Osteoblast (primary cell): ENCODE data around the gene SLC6A18. TPM values are rescaled to one million over a fixed set of nuclear protein-coding genes. Genes with fewer than 3 reads are reported as not detected.

Experiments used
- DNase-seq: peaks from one replicate; pipeline ENCODE4 v3.0.0; 2011; ENCODE audit warnings: low spot score, mixed read lengths; ENCODE audit not compliant: insufficient read length; ENCODE audit errors: missing footprints
- H2AFZ ChIP-seq: 2 replicates; pipeline ENCODE4 v1.6.0; 2011; ENCODE audit warnings: mild to moderate bottlenecking, low read length
- H3K27ac ChIP-seq: 2 replicates; pipeline ENCODE4 v1.5.1; 2011; ENCODE audit warnings: mild to moderate bottlenecking, low read depth, low read length, moderate library complexity
- H3K27me3 ChIP-seq: 2 replicates; pipeline ENCODE4 v1.6.0; 2012; ENCODE audit warnings: mild to moderate bottlenecking, control low read depth, inconsistent platforms, low read length, moderate library complexity; ENCODE audit not compliant: insufficient read depth
- H3K36me3 ChIP-seq: 2 replicates; pipeline ENCODE4 v1.5.1; 2011; ENCODE audit warnings: mild to moderate bottlenecking, low read length, control low read depth, moderate library complexity; ENCODE audit not compliant: insufficient read depth
- H3K4me1 ChIP-seq: 2 replicates; pipeline ENCODE4 v1.5.1; 2011; ENCODE audit warnings: mild to moderate bottlenecking, low read length, control low read depth, moderate library complexity; ENCODE audit not compliant: insufficient read depth
- H3K4me2 ChIP-seq: 2 replicates; pipeline ENCODE4 v1.6.0; 2011; ENCODE audit warnings: mild to moderate bottlenecking, low read length; ENCODE audit not compliant: insufficient read depth
- H3K4me3 ChIP-seq: fragments of 200-600 bp; sonication (generic); 3 replicates; pipeline ENCODE4 v1.5.1; 2012; ENCODE audit warnings: mild to moderate bottlenecking, low read length, inconsistent platforms; ENCODE audit not compliant: insufficient read depth
- H3K79me2 ChIP-seq: 2 replicates; pipeline ENCODE4 v1.6.0; 2012; ENCODE audit warnings: mild to moderate bottlenecking, low read length, control low read depth, inconsistent platforms; ENCODE audit not compliant: insufficient read depth
- H3K9me3 ChIP-seq: 2 replicates; pipeline ENCODE4 v1.5.1; 2011; ENCODE audit warnings: low read depth, low read length, control low read depth
- H4K20me1 ChIP-seq: 2 replicates; pipeline ENCODE4 v1.6.0; 2012; ENCODE audit warnings: mild to moderate bottlenecking, low read length, control low read depth; ENCODE audit not compliant: insufficient read depth
- total RNA-seq: library from RNA; depleted of rRNA; stranded (reverse); fragments of >200 nt; gene quantifications from 2 replicates; pipeline ENCODE4 v1.2.3, GENCODE V29; 2012
- TF ChIP-seq, protein P1 (sequence below): IDR thresholded peaks from 2 replicates; pipeline ENCODE4 v1.5.1; 2011; ENCODE audit warnings: mild to moderate bottlenecking, low read depth, low read length, moderate library complexity; ENCODE audit errors: extremely low read depth

SLC6A18 gene
- total RNA-seq, 1 donor, result not detected

GRCh38 chr5:1294206-1294834 lies 69.1 kb downstream of the SLC6A18 start:
- no peak overlapping the region for H3K4me2 ChIP-seq
- TF ChIP-seq, protein P1, sequence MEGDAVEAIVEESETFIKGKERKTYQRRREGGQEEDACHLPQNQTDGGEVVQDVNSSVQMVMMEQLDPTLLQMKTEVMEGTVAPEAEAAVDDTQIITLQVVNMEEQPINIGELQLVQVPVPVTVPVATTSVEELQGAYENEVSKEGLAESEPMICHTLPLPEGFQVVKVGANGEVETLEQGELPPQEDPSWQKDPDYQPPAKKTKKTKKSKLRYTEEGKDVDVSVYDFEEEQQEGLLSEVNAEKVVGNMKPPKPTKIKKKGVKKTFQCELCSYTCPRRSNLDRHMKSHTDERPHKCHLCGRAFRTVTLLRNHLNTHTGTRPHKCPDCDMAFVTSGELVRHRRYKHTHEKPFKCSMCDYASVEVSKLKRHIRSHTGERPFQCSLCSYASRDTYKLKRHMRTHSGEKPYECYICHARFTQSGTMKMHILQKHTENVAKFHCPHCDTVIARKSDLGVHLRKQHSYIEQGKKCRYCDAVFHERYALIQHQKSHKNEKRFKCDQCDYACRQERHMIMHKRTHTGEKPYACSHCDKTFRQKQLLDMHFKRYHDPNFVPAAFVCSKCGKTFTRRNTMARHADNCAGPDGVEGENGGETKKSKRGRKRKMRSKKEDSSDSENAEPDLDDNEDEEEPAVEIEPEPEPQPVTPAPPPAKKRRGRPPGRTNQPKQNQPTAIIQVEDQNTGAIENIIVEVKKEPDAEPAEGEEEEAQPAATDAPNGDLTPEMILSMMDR, result no peak
- no peaks in the 10 kb centered on the region for H3K36me3 ChIP-seq
- peaks cover 18% of the 10 kb centered on the region for H3K27me3 ChIP-seq
- DNase-seq, result peak; percentile 61
- H4K20me1 ChIP-seq, result no peaks in the 10 kb centered on the region
- no peak overlapping the region for H3K27ac ChIP-seq
- no peak overlapping the region for H2AFZ ChIP-seq
- H3K79me2 ChIP-seq, result no peaks in the 10 kb centered on the region
- no peaks in the 10 kb centered on the region for H3K9me3 ChIP-seq
- H3K4me3 ChIP-seq, result no peak overlapping the region
- H3K4me1 ChIP-seq, result no peaks in the 10 kb centered on the region

- TF ChIP-seq, protein P1, result no peak
- Histone ChIP-seq H4K20me1 (no peaks in the 10 kb centered on the region), H3K4me2 (no peak within 1 kb of the TSS), H2AFZ (no peak within 1 kb of the TSS), H3K79me2 (no peaks in the 10 kb centered on the region), H3K9me3 (no peaks in the 10 kb centered on the region), H3K4me3 (no peak within 1 kb of the TSS), H3K27me3 (peaks cover 23% of the 10 kb centered on the region), H3K36me3 (no peaks in the 10 kb centered on the region), H3K27ac (no peak within 1 kb of the TSS), H3K4me1 (no peaks in the 10 kb centered on the region)
- peak; percentile 55 for DNase-seq
These were observed 69.9 kb downstream of the SLC6A18 start, which contains the start of gene TERT for GRCh38 chr5:1294835-1295649. TSS of gene TERT (minus strand) at chr5:1295068. CDS start at chr5:1294989, 79 bp downstream.

DNA sequence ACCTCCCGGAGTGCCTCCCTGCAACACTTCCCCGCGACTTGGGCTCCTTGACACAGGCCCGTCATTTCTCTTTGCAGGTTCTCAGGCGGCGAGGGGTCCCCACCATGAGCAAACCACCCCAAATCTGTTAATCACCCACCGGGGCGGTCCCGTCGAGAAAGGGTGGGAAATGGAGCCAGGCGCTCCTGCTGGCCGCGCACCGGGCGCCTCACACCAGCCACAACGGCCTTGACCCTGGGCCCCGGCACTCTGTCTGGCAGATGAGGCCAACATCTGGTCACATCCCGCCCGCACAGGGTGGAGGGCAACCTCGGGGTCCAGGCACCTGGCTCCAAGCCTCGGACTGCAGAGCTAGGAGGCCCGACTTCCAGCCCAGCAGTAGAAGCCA lies 70.5 kb downstream of the SLC6A18 start:
- Histone ChIP-seq H4K20me1 (no peaks in the 10 kb centered on the region), H3K27ac (no peak overlapping the region), H3K36me3 (no peaks in the 10 kb centered on the region), H3K79me2 (no peaks in the 10 kb centered on the region), H3K4me2 (no peak overlapping the region), H3K9me3 (no peaks in the 10 kb centered on the region), H3K4me3 (no peak overlapping the region), H2AFZ (no peak overlapping the region), H3K4me1 (no peaks in the 10 kb centered on the region), H3K27me3 (peaks cover 23% of the 10 kb centered on the region)
- DNase-seq, result peak; percentile 58
- TF ChIP-seq, protein P1, result no peak

Other genes with a start within 250 kb of the SLC6A18 start
- gene NKD2, start 216.6 kb upstream of the SLC6A18 start, total RNA-seq, result under 0.01 TPM in 1 of 2 replicates, not detected in the other
- gene SLC12A7, start 113.3 kb upstream of the SLC6A18 start, total RNA-seq, result 6.9 and 8.0 TPM in 2 replicates
- not detected in 2 replicates for gene SLC6A19, start 23.8 kb upstream of the SLC6A18 start, total RNA-seq
- not detected in 2 replicates for gene TERT, start 69.7 kb downstream of the SLC6A18 start, total RNA-seq
- gene CLPTM1L, start 119.7 kb downstream of the SLC6A18 start, total RNA-seq, result 134 and 139 TPM in 2 replicates
- gene SLC6A3, start 220.1 kb downstream of the SLC6A18 start, total RNA-seq, result not detected in 2 replicates